Activated CD4-positive, alpha-beta T cell treated with anti-CD3 and anti-CD28 coated beads for 24 hours (primary cell): ENCODE results near the gene SUCO.
A peak's percentile ranks its signal among the peaks of the same experiment; 100 is the strongest.
"Not testable (repeated sequence)": the region's sequence is repeated elsewhere in the genome, so short reads cannot be mapped to it uniquely, and the experiment has no call there.

Experiments used
- DNase-seq, 2 donors: peaks; one replicate each; pipeline ENCODE4 v3.0.0-alpha.2; 2020; ENCODE audit warnings: low read depth in 2 of 2

SUCO gene, protein sequence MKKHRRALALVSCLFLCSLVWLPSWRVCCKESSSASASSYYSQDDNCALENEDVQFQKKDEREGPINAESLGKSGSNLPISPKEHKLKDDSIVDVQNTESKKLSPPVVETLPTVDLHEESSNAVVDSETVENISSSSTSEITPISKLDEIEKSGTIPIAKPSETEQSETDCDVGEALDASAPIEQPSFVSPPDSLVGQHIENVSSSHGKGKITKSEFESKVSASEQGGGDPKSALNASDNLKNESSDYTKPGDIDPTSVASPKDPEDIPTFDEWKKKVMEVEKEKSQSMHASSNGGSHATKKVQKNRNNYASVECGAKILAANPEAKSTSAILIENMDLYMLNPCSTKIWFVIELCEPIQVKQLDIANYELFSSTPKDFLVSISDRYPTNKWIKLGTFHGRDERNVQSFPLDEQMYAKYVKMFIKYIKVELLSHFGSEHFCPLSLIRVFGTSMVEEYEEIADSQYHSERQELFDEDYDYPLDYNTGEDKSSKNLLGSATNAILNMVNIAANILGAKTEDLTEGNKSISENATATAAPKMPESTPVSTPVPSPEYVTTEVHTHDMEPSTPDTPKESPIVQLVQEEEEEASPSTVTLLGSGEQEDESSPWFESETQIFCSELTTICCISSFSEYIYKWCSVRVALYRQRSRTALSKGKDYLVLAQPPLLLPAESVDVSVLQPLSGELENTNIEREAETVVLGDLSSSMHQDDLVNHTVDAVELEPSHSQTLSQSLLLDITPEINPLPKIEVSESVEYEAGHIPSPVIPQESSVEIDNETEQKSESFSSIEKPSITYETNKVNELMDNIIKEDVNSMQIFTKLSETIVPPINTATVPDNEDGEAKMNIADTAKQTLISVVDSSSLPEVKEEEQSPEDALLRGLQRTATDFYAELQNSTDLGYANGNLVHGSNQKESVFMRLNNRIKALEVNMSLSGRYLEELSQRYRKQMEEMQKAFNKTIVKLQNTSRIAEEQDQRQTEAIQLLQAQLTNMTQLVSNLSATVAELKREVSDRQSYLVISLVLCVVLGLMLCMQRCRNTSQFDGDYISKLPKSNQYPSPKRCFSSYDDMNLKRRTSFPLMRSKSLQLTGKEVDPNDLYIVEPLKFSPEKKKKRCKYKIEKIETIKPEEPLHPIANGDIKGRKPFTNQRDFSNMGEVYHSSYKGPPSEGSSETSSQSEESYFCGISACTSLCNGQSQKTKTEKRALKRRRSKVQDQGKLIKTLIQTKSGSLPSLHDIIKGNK (N-terminal part only)

DNA sequence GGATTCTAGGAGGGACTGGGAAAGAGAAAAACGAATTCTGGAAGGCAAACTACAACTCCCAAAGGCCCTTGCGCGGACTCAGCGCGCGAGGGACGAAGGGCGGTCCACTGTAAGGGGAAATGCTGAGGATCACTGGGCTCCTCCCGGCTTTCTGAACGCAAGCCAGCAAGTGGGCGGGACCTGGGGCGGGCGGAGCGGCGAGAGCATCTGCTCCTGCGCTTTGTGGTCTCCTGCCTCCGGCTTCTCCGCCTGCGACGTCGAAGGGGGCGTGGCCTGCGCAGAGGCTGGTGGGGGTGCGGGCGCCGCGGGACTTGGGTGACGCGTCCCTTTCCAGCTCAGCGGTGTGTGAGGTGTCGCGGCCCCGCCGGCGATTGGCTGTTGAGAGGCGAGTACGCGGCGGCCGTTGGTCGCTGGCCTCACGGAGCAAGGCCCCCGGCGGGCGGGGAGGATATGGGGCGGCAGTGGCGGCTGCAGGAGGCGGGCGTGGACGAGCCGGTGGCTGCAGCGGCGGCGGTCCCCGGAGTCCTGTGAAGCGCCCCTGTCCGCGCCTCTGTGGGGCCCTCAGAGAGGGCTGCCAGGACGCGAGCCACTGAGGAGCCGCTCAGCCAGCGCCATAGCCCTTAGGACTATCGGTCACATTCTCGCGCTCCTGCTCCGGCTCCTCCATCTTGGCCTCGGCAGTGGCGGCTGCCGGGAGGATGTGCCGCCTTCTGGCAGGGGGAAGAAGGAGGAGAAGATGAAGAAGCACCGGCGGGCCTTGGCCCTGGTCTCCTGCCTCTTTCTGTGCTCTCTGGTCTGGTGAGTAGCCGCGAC is at the start of gene SUCO:
Gene SUCO, plus strand, starts transcription at position 451 of the 813 bp plus-strand sequence. Its CDS starts 286 bp downstream, at position 737.
- DNase-seq = peak; percentile 99

DNA sequence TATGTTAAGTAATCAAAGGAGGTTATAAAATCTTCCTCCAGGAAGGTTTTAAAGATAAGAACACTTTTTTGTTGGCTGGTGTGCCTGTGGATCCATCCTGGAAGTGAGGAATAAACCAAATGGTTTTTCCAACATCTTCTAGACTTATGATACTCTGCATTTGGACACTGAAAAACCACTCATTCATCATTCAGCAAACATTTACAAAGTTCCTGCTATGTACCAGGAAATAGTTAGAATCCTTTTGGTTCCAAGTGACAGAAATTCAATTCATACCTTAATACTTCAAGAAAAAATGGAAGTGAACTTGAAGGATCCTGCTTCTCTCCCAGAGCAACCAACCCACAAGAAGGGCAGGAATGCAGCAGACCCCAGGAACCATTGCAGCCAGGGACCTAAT is 49.5 kb upstream of the SUCO start:
- no peak for DNase-seq

GRCh38 chr1:172484252-172484651 is 48.7 kb upstream of the SUCO start:
- DNase-seq = no peak

DNA sequence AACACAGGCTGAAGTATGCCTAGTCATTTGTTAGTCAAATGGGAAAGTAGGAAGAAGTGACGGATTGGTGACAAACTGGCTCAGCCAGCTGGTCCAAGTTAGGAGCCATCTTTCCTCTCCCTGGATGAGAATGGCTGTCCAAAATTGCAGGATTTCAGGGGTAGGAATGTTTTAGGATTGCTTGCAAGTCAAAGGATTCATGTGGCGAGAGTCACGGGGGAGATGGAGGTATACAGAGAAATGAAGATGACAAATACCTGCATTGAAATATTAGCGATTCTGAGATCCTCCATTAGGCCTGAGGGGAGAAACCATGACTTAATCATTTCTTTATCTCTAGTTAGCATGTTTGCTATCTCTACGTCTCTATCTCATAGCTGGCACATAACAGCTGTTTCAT is 47.3 kb upstream of the SUCO start:
- DNase-seq = no peak

GRCh38 chr1:172486805-172487454 is 46.0 kb upstream of the SUCO start:
- DNase-seq = no peak

GRCh38 chr1:172487550-172487949 is 45.4 kb upstream of the SUCO start:
- DNase-seq = no peak

- no peak for DNase-seq
Observed at GRCh38 chr1:172488393-172488792, 44.6 kb upstream of the SUCO start.

- DNase-seq = no peak
Observed at GRCh38 chr1:172489847-172490246, 43.1 kb upstream of the SUCO start.

GRCh38 chr1:172492421-172492820 is 40.5 kb upstream of the SUCO start:
- DNase-seq = no peak

DNA sequence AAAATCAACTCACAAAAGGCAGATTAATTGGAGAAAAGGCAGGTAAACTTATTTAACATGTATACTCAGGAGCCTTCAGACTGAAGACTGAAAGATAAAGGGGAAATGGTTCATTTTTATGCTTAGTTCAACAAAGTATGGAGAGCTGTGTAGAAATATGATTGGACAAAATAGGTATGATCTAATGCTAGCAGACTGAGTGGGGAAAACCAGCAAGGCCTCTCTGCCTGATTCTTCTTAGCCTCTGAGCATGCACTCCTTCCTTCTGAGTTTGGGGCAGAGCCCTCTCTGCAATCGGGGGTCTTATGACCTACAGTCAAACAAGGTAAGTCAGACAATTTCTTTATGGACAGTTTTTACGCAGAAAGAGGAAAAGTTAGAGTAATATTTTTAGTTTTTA is 38.8 kb upstream of the SUCO start:
- no peak for DNase-seq

- DNase-seq = not testable (repeated sequence)
Observed at GRCh38 chr1:172496127-172496526, 36.8 kb upstream of the SUCO start.

DNA sequence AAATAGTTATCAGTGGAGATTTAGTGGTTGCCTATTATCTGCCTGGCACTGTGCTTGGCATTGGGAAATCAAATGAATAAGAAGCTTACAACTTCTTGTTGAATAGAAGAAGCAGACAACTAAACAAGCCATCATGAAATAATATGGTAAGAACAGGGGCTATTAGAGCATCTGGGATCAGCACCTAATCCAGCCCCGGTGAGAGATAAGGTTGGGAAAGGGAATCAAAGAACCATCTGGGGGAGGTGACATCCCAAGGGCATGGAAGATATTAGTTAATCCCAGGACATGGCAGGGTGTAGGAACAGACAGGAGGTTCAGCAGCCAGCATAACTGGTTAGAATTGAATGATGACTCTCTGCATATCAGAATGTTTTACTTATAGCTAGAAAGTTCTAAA is 36.3 kb upstream of the SUCO start:
- DNase-seq = no peak

DNA sequence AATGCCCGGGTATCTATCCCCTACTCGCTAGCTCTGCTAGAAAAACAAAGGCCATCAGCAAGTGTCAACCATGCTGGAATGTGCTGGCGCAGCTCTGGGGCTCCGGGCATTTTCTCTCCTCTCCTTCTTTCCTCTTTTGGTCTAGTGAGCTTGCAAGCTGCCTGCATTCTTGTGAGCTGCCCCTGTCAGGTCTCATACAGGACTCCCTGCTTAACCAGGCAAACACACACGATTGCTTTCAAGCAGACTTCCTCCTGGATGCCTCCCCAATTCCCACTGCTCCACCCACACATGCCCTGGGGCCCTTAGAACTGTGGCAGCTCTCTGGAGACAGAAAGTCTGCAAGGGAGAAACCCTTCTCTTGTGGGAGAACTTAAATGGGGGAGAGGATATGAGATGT is 35.7 kb upstream of the SUCO start:
- DNase-seq = no peak

GRCh38 chr1:172498857-172499256 is 34.1 kb upstream of the SUCO start:
- DNase-seq = no peak

DNA sequence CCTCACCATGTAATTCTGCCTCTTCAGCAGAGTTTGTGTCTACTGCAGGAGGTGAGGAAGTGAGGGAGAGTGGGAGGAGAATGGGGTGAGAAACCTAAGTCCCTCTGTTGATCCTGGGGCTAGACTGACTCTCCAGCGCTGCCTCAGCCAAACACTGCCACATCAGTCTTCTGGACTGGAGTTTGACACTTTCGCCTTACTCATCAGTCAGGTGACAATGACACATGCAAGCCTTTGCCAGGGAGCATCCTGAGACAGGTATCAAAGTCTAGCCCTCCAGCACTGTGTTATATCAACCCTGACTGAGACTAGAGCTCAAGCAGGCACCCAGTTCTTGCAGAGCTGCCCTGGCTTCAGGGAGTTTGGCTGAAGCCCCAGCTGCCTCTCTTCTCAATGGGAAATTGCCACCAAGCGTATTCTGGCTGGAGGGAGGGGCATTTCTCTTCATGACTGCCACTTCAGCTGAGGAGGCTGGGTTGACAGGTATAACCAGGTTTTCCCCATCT is 33.3 kb upstream of the SUCO start:
- no peak for DNase-seq

DNA sequence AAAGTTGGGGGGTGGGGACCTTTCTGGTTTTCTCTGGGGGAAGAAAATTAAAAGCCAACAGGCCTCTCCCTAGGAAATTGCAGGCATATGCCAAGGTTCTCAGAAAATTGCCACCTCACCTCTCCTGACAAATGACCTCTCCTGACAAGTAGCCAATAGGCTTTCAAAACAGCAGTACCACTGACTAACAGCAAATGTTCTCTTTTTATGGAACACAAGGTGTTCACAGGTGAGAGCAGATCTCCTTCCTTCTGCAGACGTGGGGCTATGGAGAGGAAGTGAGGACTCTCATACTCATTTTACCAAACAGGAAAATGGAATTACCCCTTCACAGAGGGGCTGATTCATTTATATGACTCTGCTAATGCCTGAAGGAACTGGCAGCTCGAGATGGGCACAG is 32.7 kb upstream of the SUCO start:
- DNase-seq = no peak

DNA sequence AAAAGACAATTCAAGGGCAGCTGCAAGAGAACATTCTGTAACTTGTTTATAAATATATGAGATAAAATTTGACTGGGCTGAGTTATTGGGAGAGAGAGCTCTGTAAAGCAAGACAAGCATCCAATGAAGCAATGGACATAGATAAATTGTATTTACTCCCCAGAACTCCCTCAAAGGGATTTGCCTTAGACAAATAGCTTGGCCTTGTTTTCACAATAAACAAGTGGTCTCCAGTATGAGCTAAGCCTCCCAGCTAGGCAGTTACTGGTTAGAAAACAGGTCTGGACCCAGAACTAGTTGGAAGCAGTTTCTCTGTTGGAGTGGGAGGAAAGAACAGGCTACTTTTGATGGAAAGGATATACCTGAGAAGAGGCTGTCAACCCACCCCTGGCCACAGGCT is 25.2 kb upstream of the SUCO start:
- no peak for DNase-seq

GRCh38 chr1:172510479-172510878 is 22.5 kb upstream of the SUCO start:
- DNase-seq = no peak

DNA sequence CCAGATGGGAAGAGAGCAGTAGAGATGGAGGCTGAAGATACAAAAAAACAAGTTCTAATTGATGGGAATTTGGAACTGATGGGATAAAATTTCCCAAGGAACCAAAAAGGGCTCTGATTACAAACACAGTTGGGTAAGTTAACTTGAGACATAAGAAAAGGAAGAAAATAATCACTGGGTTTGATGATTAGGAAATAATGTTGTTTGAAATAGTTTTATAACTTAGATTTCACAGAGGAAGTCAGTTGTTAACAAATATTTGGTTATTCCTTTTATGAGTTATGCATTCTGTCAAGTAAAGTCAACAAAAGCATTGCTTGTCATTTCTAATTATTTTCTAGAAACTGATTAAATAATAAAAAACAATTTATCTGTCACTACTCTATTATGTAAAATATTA is 20.4 kb upstream of the SUCO start:
- DNase-seq = no peak

GRCh38 chr1:172513479-172513878 is 19.5 kb upstream of the SUCO start:
- DNase-seq = no peak

DNA sequence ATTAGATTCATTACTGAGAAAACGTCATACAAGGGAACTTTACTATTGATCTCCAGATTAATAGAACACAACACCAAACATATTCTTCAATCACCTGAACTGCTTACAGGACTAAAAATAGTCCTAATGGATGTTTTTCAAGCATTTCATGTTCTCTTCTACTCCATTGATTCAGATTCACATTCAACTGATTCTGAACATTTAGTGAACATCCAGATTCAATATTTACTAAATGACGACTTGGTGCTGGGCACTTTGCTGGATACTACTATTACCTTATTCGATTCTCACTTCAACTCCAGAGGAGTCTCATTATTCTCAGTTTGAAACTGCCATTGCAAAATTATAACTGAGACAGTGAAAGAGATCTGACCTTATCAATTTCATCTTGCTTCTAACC is 18.8 kb upstream of the SUCO start:
- no peak for DNase-seq
